AG08396 (cell line): ENCODE measurements around the gene WDR55.
"Not testable (repeated sequence)": the region's sequence is repeated elsewhere in the genome, so short reads cannot be mapped to it uniquely, and the experiment has no call there.

ENCODE experiments used
- DNase-seq: peaks from one replicate; pipeline ENCODE4 v3.0.0; 2012; ENCODE audit warnings: low spot score, mixed read lengths

WDR55 gene

DNA sequence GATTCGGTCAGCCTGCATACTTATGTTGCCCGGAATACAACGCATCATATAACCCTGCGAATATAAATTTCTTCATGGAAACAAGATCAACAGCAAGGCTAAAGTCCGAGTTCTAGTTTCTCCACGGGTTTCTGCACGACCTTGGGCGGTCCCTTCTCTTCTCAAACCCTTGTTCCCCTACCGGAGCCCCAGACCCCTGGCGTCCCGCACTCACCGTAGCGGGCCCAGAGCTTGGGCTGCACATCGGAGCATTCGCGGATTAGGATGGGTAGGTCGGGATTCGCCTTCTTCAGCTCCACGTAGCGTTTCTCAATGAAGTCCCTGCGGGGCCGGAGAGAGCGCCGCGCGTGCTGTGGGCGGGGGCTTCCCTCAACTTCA is 17.7 kb upstream of the WDR55 start:
- DNase-seq, result peak; percentile 27

DNA sequence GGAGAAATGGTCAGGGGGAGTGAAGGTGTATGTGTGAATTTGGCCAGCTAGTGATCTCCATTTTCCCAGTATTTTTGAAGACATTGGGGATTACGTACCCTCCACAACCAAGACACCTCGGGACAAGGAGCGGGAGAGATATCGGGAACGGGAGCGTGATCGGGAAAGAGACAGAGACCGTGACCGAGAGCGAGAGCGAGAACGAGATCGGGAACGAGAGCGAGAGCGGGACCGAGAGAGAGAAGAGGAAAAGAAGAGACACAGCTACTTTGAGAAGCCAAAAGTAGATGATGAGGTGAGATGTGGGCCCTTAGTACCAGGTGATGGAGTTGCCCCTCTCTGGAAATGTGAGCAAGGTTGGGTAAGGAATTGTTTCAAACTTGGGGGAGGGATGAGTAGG is 5.8 kb upstream of the WDR55 start:
- no peak for DNase-seq

DNA sequence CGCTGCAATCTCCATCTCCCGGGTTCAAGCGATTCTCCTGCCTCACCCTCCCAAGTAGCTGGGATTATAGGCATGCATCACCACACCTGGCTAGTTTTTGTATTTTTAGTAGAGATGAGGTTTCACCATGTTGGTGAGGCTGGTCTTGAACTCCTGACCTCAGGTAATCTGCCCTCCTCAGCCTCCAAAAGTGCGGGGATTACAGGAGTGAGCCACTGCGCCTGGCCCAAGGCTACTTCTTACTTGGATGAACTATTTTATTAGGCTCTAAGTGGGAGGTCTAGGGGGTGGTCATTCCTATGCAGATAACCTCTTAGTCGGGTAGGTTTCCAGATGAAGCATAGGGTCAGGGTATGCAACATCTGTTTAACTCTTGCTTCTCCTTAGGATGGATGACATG is 4.3 kb upstream of the WDR55 start:
- not testable (repeated sequence) for DNase-seq

DNA sequence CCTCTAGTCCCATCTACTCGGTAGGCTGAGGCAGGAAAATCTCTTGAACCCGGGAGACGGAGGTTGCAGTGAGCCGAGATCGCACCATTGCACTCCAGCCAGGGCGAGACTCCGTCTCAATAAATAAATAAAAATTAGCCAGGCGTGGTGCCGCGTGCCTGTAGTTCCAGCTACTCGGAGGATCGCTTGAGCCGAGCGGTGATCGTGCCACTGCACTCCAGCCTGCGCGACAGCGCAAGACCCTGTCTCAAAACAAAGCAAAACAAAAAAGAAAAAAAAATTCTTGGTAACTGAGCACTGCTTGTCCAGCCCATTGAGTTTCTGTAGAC is 710 bp upstream of the WDR55 start:
- no peak for DNase-seq

DNA sequence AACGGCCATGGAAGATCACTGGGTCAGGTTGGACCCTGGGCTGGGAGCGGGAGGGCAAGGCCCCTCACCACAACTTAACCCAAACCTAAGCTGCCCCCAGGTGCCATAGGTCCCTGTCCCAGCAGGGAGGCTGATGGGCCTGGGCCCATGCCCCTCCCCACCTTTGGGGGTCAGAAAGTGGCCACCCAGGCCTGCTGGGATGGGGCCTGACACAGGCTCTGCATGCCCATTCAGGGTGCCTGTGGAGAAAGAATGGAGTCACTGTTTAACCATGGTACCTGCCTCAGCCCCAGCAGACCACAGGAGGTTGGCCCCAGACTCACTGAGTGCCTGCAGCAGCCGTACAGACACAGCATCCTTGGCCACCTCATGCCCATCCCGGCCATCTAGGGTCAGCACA is 6.3 kb downstream of the WDR55 start:
- not testable (repeated sequence) for DNase-seq

DNA sequence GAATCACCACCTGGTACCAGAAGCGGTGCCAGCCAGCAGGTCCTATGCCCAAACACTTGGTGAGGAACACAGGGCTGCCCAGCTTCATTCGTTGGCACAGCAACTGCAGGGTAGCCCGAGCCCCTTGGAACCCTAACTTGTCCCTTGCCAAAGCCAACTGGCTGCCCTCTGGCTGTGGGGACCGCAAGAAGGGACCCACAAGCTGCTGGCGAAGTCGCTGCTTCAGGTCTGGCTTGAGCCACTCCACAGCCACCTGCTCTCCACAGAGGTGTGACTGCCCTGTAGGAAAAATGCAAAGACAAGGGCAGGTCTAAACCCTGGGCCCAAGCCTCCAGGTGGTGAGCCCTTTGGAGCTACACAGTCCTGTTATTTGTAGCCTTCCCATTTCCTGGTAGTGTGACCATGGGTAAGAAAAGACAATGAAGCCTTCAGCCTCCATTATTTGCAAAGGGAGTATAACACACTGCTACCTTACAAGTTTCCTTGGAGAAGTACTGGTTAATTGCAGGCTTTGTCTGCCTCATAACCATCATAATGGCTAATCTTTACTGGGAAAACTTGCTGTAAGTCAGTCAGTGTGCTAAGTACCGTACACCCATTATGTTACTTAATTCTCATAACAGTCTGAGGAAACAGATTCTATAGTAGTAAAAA is 6.9 kb downstream of the WDR55 start:
- DNase-seq, result no peak

DNA sequence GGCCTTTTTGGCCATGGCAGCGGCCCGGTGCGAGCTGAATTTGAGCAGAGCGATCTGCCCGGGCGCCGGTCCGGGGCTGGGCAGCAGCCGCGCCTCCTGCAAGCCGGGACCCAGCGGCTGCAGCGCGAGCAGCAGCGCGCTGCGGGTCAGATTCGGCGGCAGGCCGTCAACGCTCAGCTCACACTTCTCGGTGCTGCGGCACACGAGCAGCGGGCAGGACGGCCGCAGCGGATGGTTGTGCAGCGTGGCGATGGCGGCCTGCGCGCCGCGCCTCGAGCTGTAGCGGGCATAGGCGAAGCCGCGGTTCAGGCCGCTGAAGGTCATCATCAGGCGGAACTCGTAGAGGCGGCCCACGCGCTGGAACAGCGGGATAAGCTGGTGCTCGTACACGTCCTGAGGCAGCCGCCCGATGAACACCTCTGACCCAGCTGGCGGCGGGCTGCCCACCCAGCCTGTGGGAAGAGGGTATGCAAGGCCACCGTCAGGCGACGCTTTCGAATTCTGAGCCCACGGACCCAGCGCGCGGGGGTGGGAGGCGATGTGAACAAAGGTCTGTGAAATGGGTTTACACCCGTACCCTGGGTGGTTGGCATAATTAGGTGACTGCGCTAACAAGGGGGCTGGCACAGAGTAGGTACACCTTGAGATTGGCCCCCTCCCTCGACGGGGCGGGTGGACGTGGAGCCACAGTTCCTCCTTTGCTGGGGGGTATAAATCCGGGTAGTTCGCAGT is 7.9 kb downstream of the WDR55 start:
- peak; percentile 41 for DNase-seq

DNA sequence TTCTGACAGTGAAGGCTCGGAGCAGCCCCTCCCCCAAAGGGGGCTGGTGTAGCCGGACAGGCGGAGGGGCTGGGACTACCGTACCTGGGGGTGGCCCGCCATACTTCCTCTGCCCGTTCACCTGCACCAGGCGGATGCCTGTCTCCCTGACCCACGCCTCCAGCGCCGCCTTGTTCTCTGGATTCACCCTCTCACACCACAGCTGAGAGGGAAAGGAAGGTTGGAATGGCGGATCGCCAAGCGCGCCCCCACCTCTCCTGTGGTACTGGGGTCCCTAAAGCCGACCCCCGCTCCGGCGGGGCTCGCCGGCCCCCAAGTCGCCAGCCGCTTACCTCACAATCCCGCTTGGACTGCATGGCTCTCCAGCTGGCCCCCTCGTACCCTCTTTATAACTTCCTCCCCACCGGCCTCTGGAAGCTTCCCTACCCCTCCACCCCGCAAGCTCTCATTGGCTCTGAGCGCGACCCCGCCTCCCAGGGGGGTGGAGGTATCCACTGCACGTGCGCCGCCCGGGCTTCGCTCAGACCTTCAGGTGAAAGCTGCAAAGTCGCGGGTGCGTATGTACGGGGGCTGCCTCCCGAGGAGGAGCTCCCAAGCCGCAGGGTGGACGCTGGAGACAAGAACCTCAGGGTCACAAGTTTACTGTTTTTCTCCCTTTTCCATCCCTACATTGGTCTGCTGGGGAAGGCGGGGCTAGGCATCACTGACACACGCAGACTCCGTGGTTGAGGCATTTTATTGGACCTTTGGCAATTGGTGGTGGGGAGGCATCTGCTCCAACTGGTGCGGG is 8.7 kb downstream of the WDR55 start, which contains the start of gene DND1:
Gene DND1, minus strand, starts transcription at position 390 of the 790 bp plus-strand sequence. Its CDS starts 34 bp downstream, at position 356.
- DNase-seq, result no peak

DNA sequence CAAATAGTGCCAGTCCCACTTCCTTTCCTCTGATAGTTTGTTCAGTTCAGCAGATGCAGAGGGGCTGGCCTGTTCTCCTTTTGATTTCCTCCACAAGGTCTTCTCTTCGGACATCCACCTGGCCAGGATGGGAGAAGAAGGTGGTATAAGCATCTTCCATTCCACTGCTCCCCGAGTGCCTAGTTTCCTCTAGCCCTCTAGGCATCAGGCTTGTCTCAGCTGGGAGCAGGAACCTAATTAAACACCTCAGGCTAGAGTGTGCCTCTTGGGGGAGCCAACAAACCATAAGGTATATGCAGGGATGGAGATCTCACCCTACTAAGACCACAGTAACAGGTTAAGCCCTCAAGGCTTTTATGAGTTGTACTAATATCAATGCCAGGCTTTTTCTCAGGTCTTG is 9.5 kb downstream of the WDR55 start:
- no peak for DNase-seq

DNA sequence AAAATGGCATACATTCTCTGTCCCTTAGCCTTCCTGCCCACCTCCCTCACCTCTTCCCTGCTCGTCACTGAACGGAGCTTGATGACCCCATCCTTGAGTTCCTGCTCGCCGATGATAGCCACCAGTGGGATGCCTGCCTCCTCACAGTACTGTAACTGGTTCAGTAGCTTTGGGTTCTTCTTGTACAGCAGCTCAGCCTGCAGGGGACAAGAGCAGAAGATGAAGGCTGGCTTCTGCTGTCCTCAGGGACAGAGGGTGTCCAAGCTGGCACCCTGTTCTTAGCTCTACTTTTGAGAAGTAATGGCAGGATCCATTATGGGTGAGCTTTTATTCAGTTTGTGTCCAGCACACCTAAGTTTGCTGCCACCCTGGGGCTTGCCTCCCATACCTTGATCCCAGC is 9.9 kb downstream of the WDR55 start:
- no peak for DNase-seq

DNA sequence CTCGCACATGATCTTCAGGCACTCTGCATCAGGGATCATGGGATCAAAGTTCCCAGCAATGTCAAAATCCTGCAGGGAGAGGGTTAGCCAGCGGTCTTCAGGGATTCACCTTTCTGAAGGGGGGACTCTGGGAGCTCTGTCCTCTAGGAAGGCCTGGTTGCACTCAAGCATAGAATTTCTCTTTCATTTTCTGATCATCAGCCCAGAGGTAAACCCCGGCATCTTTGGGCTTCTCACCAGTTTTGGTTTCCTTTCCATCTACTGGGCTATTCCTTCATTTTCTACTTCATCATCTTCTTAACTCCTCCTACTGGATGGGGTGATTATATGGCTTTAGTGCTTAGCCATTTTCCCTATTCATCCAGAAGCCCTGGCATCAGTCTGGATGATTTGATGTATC is 13.2 kb downstream of the WDR55 start:
- DNase-seq, result no peak

DNA sequence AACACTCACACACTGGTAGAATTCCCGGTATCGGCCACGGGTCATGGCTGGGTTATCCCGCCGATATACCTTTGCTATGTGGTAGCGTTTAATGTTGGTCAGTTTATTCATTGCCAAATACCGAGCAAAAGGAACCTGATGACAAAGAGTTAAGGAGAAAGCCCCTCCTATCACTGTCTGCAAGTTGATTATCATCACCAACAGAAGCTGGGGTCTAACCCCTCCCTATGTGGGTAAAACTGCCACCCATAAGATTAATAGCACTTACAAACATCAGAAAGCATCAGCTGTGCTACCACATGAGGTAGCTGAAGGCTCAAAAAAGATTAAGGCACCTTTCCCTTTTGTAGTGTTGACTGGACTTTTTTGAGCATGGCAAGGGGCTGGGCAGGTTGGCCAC is 14.3 kb downstream of the WDR55 start:
- DNase-seq, result no peak

DNA sequence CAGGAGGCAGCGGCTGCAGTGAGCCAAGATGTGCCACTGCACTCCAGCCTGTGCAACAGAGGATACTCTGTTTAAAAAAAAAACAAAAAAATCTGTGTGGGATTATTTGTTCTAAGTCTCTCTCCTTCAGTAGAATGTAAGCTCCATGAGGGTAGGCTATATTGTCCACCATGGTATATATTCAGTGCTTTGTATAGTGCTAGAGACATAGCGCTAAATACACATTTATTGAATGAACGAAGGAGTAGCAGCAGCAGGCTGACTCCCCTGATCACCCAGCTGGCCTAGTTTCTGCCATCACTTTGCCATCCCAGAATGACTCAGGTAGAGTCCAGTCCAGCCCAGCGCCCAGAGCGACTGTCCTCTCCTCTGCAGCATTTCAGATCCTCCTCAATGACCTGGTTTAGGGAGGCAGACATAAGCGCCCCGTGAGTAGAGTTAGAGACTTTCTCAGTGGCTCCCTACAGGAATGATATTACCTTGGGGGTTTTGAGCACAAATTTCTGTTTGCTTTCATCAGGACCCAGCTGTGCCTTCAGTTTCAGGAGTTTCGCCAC is 25.8 kb downstream of the WDR55 start:
- no peak for DNase-seq

DNA sequence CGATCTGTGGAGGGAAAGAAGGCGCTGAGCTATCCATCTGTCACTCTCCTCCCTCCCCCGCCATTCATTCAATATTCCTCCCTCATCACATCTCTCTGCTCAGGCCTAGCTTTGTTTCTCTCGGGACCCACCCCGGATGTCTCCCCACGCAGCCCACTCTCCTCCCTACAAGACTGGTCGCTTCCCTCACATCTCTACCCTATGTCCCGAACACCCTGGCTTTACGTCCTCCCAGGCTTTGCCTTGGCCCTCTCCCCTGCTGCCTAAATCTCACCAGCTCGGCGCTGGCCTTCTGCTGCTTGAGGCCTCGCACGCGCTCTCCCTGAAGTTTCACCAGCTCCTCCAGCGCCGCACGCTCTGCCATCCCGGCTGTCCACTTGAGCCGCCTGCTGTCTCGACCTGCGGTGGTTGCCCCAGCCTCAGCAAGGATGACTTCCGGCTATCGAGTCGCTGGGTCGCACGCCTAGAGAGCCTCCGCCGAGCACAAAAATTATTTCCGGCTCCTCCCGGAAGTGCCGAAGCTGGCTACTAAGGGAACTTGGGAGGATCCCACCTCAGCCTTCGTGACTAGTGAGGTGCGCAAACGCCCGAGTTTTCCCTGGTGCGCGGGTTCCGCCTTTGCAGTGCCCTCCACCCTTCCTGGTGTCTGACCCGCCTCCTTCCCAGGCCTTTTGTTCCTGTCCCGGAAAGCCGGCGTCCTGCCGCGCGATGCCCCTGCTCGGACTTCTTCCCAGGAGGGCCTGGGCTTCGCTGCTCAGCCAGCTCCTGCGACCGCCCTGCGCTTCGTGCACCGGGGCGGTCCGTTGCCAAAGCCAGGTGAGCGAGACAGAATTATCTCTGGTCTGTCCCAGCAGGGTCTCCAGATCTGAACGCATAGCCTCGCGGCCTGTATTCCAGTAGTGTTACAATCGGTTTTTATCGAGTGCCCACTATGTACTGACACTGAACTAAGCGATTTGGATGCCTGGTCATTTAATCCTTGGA is 26.5 kb downstream of the WDR55 start, which contains the start of the genes HARS1 and HARS2:
Gene HARS1, minus strand, starts transcription at position 430 of the 984 bp plus-strand sequence. Its CDS starts 66 bp downstream, at position 364.
Gene HARS2, plus strand, starts transcription at position 515 of the 984 bp plus-strand sequence. Its CDS starts 194 bp downstream, at position 709.
- peak; percentile 92 for DNase-seq

DNA sequence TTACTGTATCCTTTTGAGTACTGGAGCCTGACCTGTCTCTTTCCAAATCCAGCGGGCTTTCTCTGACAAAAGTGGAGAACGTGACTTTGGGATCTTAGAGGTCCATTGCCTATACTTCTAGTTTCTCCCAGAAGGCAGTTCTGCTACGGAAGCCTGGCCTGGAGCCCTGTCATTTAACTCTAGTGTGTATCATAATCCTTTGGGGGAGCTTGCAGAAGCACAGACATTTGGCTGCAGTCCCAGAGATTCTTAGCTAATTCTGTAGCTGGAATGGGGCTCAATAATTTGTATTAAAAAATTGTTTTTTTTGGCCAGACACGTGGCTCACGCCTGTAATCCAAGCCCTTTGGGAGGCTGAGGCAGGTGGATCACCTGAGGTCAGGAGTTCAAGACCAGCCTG is 29.6 kb downstream of the WDR55 start:
- DNase-seq, result no peak

DNA sequence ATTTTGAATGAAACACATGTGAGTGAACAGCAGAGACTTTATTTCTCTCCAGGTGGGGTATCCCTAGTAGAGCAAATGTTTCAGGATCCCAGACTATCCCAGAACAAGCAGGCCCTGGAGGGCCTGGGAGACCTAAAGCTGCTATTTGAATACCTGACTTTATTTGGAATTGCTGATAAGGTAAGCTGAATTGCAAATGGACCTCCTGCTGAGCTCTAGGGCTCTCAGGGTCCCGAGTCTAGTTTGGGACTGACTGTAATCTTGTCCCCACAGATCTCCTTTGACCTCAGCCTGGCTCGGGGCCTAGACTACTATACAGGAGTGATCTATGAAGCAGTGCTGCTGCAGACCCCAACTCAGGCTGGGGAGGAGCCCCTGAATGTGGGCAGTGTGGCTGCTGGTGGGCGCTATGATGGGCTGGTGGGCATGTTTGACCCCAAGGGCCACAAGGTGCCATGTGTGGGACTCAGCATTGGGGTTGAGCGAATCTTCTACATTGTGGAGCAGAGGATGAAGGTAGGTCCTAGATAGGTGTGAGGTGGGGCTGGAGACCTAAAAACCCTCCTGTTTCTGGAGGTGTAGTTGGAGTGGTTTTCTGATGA is 32.3 kb downstream of the WDR55 start:
- DNase-seq, result no peak

DNA sequence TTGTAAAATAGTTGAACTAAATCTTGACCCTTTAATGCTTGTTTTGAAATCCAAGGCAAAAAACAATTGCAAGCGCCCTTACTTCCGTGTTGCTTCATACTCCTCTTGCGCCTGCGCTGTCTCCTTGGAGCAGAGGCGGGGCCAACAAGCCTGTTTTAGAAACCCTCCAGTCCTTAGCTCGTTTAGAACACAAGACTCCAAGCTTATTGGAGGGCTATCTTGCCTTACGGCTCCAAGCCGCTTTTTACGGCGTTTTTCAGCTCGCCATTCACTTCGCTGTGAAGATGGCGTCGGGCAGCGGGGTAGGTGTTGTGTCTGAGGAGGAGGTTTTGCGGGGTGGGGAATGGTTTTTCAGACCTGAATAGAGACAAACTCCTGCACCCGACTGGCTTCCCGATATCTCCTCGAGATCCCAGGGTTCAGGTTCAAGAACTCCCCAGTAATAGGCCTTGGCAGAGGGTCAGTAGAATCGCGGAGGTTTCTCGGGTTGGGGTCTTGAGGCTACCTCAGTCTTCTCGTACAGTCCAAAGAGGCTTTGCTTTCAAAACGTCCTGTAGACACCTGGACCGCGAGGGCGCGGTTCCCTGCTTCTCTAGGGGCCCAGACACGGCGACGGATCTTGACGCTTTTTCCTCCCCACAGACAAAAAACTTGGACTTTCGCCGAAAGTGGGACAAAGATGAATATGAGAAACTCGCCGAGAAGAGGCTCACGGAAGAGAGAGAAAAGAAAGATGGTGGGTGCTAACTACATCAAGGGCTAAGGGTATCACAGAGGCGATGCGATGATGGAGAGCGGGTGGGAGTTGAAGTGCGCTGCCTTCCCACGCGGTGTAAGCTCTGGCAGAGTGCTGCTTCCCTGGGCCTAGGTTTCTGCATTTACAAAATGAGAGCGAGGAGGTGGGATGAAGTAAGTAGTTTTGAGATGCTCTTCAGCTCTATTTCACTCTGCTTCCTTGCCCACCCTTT is 35.8 kb downstream of the WDR55 start, which contains the start of gene ZMAT2:
Gene ZMAT2, plus strand, starts transcription at position 271 of the 968 bp plus-strand sequence. Its CDS starts 14 bp downstream, at position 285.
- peak; percentile 94 for DNase-seq

DNA sequence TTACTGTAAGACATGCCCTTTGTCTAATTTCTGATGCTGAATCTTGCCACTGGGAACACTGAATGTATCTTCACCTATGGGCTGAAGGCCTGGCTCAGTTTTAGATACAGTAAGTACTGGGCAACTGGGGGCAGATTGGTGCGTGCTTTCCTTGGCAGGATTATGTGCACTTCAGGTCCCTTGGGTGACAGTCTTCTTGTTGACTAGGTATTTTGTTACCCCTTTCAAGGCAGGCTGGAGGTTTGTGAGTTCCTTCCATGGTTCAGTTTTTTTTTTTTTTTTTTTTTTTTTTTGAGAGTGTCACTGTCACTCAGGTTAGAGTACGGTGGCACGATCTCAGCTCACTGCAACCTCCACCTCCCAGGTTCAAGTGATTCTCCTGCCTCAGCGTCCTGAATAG is 43.1 kb downstream of the WDR55 start:
- no peak for DNase-seq

DNA sequence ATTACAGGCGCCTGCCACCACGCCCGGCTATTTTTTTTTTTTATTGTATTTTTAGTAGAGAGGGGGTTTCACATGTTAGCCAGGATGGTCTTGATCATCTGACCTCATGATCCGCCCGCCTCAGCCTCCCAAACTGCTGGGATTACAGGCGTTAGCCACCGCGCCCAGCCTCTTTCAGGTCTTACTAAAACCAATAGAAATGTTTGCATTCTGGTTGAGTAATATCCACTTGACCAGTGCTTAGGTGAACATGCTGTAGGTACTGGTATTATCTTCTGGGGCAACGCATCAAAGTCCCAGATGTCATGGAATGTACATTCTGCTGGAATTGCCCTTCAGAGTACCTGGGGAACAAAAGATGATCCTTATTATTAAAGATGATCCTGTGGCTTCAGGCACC is 44.1 kb downstream of the WDR55 start:
- not testable (repeated sequence) for DNase-seq
